HCT116 (cell line): ENCODE measurements around the gene CPNE8.

ENCODE experiments used
- YY1 ChIP-seq: IDR thresholded peaks from 2 replicates; pipeline ENCODE4 v1.6.1; 2011; ENCODE audit warnings: low read length, low read depth, moderate library complexity, mild to moderate bottlenecking; ENCODE audit not compliant: insufficient replicate concordance; ENCODE audit errors: extremely low read depth
- ZFX ChIP-seq: fragments of 450-650 bp; IDR thresholded peaks from 2 replicates; pipeline ENCODE4 v1.6.1; 2017
- TF ChIP-seq, protein P1 (sequence below): IDR thresholded peaks from 2 replicates; pipeline ENCODE4 v1.6.1; 2012; ENCODE audit warnings: low read depth
- TF ChIP-seq, protein P2 (sequence below), 3 experiments: fragments of 200-600 bp in 1 of 3; sonication (generic) in 1 of 3; IDR thresholded peaks in 2 of 3; conservative IDR thresholded peaks in 1 of 3; 2 replicates each; pipeline ENCODE4 v1.5.1; 2012 to 2017; ENCODE audit warnings: low read depth in 2 of 3, low read length in 2 of 3, antibody characterized with exemption in 1 of 3, borderline replicate concordance in 1 of 3, control low read depth in 1 of 3, mild to moderate bottlenecking in 1 of 3, mixed read lengths in 1 of 3, mixed run types in 1 of 3, moderate library complexity in 1 of 3; ENCODE audit not compliant: insufficient read depth in 1 of 3

DNA sequence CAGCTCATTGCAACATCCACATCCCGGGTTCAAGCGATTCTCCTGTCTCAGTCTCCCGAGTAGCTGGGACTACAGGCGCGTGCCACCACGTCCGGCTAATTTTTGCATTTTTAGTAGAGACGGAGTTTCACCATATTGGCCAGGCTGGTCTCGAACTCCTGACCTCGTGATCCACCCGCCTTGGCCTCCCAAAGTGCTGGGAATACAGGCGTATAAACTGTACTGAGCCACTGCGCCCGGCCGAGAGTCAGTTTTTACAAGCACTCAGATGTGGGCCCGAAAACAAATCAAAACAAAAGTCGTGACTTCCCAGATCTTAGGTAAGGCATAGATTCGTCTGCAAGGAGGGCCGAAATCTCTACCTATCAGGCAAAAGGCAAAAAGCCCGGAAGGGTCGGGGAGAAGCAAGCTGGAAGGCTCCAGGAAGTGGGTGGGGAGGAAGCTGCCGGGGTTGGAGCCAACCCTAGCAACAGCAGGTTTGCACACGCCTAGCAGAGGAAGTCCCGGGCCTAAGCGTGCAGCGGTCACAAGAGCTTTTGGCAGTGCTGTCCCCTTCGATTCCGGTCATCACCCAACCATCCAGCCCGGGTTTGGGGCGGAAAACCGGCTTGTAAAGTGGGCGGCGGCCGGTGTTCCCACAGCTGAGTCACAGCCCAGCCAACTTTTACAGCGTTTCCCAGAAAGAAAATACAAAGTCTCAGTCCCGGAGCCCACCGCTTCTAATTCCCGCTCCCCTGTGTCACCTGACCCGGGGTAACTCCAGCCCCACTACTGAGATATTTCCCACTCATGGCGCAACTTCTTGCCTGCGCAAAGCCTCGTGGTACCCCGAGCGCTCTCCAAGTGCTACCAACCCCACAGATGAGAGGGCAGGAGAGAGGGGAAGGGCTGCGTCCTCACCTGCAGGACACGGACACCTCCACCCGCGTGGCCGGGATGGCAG, 583 bp downstream of the CPNE8 start:
- no peak for TF ChIP-seq YY1
- TF ChIP-seq, protein P1, sequence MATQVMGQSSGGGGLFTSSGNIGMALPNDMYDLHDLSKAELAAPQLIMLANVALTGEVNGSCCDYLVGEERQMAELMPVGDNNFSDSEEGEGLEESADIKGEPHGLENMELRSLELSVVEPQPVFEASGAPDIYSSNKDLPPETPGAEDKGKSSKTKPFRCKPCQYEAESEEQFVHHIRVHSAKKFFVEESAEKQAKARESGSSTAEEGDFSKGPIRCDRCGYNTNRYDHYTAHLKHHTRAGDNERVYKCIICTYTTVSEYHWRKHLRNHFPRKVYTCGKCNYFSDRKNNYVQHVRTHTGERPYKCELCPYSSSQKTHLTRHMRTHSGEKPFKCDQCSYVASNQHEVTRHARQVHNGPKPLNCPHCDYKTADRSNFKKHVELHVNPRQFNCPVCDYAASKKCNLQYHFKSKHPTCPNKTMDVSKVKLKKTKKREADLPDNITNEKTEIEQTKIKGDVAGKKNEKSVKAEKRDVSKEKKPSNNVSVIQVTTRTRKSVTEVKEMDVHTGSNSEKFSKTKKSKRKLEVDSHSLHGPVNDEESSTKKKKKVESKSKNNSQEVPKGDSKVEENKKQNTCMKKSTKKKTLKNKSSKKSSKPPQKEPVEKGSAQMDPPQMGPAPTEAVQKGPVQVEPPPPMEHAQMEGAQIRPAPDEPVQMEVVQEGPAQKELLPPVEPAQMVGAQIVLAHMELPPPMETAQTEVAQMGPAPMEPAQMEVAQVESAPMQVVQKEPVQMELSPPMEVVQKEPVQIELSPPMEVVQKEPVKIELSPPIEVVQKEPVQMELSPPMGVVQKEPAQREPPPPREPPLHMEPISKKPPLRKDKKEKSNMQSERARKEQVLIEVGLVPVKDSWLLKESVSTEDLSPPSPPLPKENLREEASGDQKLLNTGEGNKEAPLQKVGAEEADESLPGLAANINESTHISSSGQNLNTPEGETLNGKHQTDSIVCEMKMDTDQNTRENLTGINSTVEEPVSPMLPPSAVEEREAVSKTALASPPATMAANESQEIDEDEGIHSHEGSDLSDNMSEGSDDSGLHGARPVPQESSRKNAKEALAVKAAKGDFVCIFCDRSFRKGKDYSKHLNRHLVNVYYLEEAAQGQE = no peak
- TF ChIP-seq ZFX = peak; percentile 33; the same call in 1 of the 2 replicates
- TF ChIP-seq, protein P2, sequence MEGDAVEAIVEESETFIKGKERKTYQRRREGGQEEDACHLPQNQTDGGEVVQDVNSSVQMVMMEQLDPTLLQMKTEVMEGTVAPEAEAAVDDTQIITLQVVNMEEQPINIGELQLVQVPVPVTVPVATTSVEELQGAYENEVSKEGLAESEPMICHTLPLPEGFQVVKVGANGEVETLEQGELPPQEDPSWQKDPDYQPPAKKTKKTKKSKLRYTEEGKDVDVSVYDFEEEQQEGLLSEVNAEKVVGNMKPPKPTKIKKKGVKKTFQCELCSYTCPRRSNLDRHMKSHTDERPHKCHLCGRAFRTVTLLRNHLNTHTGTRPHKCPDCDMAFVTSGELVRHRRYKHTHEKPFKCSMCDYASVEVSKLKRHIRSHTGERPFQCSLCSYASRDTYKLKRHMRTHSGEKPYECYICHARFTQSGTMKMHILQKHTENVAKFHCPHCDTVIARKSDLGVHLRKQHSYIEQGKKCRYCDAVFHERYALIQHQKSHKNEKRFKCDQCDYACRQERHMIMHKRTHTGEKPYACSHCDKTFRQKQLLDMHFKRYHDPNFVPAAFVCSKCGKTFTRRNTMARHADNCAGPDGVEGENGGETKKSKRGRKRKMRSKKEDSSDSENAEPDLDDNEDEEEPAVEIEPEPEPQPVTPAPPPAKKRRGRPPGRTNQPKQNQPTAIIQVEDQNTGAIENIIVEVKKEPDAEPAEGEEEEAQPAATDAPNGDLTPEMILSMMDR (IDR thresholded peaks at IDR 0.05 in 2 of 3, conservative IDR thresholded peaks at IDR 0.05 in 1 of 3; ENCODE audit: borderline replicate concordance in 1 of 3, insufficient read depth in 1 of 3, low read depth in 2 of 3, low read length in 2 of 3) = no peak
